GM18505 (cell line): ENCODE results near the gene USP6NL.
"Not testable (repeated sequence)": the region's sequence is repeated elsewhere in the genome, so short reads cannot be mapped to it uniquely, and the experiment has no call there.

Source experiments
- ATAC-seq: cut with Tn5 transposase; IDR thresholded peaks from one replicate; pipeline ENCODE4 v1.9.1; 2021; ENCODE audit not compliant: unreplicated experiment
- POLR2A ChIP-seq: IDR thresholded peaks from 4 replicates; pipeline ENCODE4 v1.6.1; 2011; ENCODE audit warnings: borderline replicate concordance; ENCODE audit not compliant: insufficient read depth, insufficient read length; ENCODE audit errors: extremely low read depth

Gene USP6NL

GRCh38 chr10:11499425-11500071 lies 111.9 kb downstream of the USP6NL start:
- ATAC-seq = no peak
- TF ChIP-seq POLR2A = no peak

DNA sequence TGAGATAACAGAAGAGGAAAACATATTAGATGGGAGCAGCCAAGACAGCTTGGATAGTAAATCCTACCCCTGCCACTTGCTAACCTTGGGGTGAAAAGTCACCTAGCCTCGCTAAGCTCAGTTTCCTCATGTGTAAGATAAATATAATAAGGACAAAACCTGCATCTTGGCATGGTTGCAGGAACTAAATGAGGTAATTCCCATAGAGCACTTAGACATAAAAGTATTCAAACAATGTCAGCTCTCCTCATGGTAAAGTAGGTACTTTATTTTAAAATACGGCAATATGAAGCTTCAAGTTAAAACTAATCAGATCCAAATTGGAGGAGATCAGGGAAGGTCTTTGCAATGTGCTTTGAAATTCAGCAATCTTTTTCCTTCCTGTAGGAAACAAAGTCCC lies 113.1 kb downstream of the USP6NL start:
- no peak for TF ChIP-seq POLR2A
- no peak for ATAC-seq

DNA sequence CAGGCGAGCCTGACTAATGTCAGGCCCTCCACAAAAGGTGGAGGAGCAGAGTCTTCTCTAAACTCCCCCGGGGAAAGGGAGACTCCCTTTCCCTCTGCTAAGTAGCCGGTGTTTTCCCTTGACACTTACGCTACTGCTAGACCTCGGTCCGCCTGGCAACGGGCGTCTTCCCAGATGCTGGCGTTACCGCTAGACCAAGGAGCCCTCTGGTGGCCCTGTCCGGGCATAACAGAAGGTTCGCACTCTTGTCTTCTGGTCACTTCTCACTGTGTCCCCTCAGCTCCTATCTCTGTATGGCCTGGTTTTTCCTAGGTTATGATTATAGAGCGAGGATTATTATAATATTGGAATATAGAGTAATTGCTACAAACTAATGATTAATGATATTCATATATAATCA lies 116.5 kb downstream of the USP6NL start:
- ATAC-seq = not testable (repeated sequence)

GRCh38 chr10:11493646-11494045 lies 117.8 kb downstream of the USP6NL start:
- ATAC-seq = no peak
- no peak for TF ChIP-seq POLR2A

- TF ChIP-seq POLR2A = no peak
- no peak for ATAC-seq
Measured at GRCh38 chr10:11491087-11491486, 120.4 kb downstream of the USP6NL start.

DNA sequence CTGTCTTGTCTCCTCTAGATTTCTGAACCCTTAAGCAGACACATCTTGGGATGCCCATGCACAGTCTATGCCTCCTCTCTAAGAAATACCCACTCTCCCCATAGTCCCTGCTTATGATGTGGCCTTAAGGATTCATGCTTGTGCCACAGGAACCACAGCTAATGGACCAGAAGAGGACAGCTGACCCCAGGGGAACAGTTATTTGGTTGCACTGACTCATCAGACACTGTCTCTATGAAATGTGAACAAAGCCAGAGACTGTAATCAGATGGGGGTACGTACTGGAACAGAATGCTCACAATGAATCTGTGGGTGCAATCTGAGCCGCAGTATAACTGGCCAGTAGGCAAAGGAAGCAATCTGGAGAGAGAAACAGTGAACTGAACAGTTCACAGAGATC lies 121.9 kb downstream of the USP6NL start:
- ATAC-seq = no peak
- no peak for TF ChIP-seq POLR2A

GRCh38 chr10:11488126-11488525 lies 123.3 kb downstream of the USP6NL start:
- no peak for ATAC-seq
- no peak for TF ChIP-seq POLR2A

DNA sequence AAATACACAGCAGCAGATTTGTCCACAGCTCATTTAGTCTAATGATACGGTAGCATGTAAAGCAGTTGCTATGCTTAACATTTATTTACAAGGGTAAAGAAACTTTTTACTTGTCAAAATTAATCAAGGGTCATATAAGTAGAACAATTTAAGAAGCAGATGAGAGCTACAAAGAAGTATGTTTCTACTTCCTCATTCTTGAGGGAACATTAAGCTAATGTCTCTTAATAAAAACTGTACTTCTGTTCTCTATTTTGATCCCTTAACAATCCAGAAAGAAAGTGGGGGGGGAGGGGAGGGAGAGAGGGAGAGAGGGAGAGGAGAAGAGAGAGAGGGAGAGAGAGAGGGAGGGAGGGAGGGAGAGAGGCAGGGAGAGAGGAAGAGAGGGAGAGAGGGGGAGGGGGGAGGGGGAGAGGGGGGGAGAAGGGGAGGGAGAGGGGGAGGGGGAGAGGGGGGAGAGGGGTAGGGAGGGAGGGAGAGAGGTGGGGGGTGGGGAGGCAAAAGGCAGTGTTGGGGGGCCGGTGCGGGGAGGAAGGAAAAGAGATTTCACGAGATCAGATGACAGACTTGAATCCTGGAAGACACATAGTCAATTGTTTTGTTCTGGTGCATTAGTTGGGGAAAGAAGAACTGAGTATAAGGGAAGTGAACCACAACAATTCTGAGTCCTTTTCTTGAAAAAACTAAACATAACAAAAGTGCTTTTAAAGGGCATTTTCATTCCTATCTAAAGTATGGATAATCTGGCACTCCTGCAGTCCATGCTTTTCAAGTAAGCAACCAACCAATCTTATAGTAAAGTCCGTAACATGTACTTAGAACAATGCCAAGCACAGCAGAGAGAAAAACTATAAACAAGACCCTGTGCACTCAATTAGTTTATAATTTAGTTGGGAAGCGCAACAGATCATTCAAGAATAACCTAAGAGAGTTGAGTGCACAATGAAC lies 128.0 kb downstream of the USP6NL start:
- no peak for TF ChIP-seq POLR2A
- no peak for ATAC-seq

GRCh38 chr10:11482306-11482705 lies 129.1 kb downstream of the USP6NL start:
- no peak for ATAC-seq
- no peak for TF ChIP-seq POLR2A

DNA sequence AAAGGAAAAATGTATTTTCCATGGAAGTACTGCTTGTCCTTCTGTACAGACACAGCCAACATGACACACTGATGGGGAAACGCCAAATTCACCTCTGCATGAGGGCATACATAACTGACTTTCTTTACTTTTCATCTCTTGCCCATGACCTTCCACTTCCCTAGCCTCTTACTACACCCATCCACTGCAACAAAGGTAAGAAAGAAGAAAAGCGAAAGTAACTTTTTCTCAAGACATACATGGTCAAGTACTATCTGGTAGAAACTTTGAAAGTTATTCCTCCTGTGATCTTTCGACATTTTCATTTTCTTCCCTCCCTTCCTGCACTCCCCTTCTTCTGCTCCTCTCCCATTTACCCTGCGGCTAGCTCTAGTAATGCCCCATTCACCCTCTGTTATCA lies 130.8 kb downstream of the USP6NL start:
- TF ChIP-seq POLR2A = no peak
- ATAC-seq = no peak

DNA sequence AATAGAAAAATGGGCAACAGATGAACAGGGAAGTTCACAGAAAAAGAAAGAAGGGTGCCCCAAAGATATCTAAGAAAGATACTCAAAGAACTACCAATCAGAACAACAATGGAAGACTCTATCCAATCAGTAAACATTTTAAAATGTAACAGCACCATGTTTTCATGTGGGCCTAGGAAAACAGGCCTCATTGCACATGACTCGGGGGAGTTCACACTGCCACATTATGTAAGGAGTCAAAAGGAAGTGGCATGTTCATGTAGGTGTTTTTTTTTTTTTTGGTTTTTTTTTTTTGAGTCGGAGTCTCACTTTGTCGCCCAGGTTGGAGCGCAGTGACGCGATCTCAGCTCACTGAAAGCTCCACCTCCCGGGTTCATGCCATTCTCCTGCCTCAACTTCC lies 132.2 kb downstream of the USP6NL start:
- no peak for TF ChIP-seq POLR2A
- ATAC-seq = no peak

DNA sequence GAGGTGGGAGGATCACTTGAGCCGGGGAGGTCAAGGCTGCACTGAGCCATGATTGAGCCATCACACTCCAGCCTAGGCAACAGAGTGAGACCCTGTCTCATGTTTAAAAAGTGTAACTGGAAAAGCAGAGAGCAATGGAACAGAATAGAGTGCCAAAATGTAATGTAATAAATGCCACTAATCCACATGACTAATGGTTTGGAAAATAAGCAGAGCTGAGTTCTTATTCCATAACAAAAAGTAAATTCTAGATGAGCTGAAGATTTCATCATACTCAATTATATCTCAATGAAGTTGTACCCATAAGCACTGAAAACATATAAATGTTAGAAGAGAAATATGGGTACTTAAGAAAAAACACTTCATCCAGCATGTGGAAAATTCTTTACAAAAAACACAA lies 132.6 kb downstream of the USP6NL start:
- no peak for TF ChIP-seq POLR2A
- no peak for ATAC-seq

DNA sequence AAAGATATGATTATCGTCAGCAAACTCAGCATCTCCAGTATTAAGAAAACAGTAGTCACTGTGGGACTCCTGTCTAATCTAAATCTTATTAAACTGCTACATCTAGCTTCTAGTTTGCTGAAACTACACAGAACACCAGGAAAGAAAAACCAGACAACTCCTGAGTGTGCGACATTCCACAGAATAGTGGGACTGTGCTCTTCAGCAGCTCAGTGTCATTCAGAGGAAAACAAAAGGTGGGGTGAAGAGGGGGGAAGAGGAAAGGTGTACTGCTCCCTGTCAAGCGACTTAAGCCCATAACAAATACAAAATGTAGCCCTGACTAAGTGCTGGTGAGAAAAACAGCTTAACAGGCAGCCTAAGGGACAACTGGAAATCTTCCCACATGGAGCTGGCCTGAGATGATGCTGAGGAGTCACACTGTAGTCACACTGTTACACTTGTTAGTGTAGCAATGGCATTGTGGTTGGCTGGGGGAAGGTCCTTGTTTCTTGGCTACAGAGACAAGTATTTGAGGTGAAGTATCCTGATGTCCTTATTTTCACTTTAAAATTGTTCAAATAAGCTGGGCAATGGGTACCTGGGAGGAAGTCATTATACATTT lies 135.5 kb downstream of the USP6NL start:
- TF ChIP-seq POLR2A = no peak
- no peak for ATAC-seq
